ENCODE data around the gene SYNE2. TPM values are rescaled to one million over a fixed set of nuclear protein-coding genes. Genes with fewer than 3 reads are reported as not detected.
A peak's percentile ranks its signal among the peaks of the same experiment; 100 is the strongest.
"Not testable (repeated sequence)": the region's sequence is repeated elsewhere in the genome, so short reads cannot be mapped to it uniquely, and the experiment has no call there.

SYNE2 gene
- total RNA-seq, 1 donor from 2014 or later: 50.2 TPM

DNA sequence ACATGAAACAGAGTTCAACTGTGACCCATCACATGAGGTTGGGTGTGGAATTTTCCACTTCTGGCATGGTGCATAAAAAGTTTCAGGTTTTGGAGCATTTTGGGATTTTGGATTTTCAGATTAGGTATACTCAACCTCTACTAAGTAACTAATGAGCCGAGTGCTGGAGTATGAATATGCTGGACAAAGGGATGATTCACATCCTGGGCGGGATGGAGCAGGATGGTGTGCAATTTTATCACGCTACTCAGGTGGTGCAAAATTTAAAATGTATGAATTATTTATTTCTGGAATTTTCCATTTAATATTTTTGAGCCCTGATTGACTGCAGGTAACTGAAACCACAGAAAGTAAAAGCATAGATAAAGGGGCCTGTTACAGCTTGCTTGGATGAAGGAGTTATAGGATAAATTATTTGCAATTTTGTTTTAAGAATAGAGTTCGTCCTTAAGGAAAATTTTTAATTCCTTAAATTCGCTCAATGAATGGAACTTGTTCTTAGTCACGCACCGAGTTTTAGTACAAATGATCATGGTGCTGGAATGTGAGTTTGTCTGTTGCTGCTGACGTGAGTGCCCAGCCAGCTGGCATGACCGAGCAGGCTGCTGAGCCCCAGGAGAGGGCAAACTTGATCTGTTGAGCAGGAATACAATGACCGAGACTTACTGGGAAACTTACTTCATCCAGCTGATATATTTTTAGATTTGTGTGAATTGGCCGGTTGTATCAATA, 265.0 kb downstream of the SYNE2 start:
- peak; percentile 2 to 59 for DNase-seq (ENCODE audit: low read depth in 2 of 2)

GRCh38 chr14:64118403-64118742, 265.6 kb downstream of the SYNE2 start:
- not testable (repeated sequence) for DNase-seq (ENCODE audit: low read depth in 2 of 2)

DNA sequence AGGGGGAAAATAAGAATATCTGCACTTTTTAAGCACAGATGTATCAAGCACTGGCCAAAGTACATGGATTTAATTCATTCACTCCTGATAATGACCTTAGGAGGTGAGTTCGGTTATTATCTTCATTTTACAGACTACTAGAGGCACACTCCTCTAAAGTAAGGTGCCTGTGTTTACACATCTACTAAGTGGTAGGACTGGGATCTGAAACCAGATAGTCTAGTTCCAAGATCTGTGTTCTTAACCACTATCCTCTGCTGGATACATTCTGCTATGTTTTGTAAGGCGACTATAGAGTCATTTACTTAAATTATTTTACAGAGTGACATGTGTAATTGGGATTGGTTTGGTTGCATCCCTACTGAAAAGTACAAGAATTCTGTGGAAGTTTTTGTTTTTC, 266.1 kb downstream of the SYNE2 start:
- DNase-seq (ENCODE audit: low read depth in 2 of 2): no peak

GRCh38 chr14:64119500-64119899, 266.7 kb downstream of the SYNE2 start:
- no peak for DNase-seq (ENCODE audit: low read depth in 2 of 2)

DNA sequence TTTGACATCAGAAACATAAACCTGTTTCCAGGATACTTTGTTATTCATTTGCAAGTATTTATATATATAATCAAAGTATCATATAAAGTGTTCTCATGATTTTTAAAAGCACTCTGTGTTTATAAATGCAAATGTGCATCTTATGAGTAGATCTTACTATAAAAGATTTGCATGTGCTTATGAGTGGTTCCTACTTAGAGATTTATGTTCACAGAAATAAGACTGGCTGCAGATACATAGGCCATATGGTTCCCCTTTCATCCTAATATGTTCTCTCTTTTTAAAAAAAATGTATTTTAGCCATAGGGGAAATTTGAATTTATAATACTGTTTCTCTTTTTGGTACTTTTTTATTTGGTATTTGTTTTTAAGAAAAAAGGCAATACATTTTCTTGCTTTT, 267.2 kb downstream of the SYNE2 start:
- no peak for DNase-seq (ENCODE audit: low read depth in 2 of 2)

- no peak for DNase-seq (ENCODE audit: low read depth in 2 of 2)
These were observed 270.5 kb downstream of the SYNE2 start for GRCh38 chr14:64123241-64123822.

- DNase-seq (ENCODE audit: low read depth in 2 of 2): no peak
These were observed 272.5 kb downstream of the SYNE2 start for GRCh38 chr14:64125270-64125669.

- no peak for DNase-seq (ENCODE audit: low read depth in 2 of 2)
These were observed 273.7 kb downstream of the SYNE2 start for GRCh38 chr14:64126548-64126947.

- DNase-seq (ENCODE audit: low read depth in 2 of 2): peak; percentile 42 to 43
These were observed 285.0 kb downstream of the SYNE2 start for GRCh38 chr14:64137657-64138290.

GRCh38 chr14:64147126-64147790, 294.5 kb downstream of the SYNE2 start:
- peak in 1 of 2 donors; percentile 72 for DNase-seq (ENCODE audit: low read depth in 2 of 2)

GRCh38 chr14:64149921-64150320, 297.1 kb downstream of the SYNE2 start:
- DNase-seq (ENCODE audit: low read depth in 2 of 2): no peak

DNA sequence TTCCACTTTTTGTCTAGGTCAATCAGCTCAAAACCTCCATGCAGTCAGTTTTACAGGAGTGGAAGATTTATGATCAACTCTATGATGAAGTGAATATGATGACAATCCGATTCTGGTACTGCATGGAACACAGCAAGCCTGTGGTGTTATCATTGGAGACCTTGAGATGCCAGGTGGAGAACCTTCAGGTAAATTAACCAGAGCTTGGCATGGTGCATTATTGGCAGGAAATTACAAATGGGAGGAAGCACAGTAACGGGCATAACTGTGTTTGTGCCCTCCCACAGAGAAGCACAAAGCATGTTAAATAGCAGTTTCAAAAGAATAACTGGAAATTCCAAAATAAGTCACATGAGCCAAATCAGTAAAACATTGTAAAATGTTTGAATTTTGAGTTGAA, 305.8 kb downstream of the SYNE2 start:
- DNase-seq (ENCODE audit: low read depth in 2 of 2): peak in 1 of 2 donors; percentile 31

DNA sequence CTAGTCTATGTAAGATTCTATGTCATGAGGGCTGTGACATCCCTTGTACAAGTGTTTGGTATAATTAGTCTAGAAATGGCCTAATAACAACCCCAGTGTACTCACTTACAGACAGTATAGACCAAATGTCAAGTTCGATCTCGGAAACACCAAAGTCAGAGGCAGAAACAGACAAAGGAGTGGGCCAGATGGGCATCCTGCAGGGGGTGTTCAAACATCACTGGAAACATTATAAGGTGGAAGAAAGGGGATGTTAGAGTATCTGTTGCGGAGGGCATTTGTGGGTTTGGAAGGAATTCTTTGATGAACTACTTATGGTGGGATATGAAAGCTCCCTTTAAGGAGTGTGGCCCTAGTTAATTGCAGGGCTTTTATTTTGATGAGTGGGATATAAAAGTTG, 306.8 kb downstream of the SYNE2 start:
- no peak for DNase-seq (ENCODE audit: low read depth in 2 of 2)

- no peak for DNase-seq (ENCODE audit: low read depth in 2 of 2)
These were observed 317.4 kb downstream of the SYNE2 start for GRCh38 chr14:64170181-64170580.

- DNase-seq (ENCODE audit: low read depth in 2 of 2): no peak
These were observed 322.3 kb downstream of the SYNE2 start for GRCh38 chr14:64174922-64175782.

DNA sequence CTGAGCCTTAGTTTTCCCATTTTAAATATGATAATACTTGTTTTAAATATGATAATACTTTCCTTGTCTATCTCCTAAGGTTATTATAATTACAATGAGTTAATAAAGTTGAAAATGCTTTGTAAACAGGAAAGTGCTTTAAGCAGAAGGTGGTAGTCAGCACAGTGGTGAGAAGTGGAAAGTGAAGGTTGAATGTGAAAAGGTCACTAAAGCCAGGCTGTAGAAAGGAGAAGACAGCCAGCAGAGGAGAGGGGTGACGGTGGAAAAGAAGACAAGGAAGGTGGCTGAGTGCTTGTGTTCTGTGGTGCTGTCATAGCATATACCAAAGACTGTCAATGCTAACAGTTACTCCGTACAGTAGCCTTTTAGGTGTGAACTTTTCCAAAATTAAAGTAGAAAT, 323.5 kb downstream of the SYNE2 start:
- DNase-seq (ENCODE audit: low read depth in 2 of 2): no peak

- DNase-seq (ENCODE audit: low read depth in 2 of 2): no peak
These were observed 326.0 kb downstream of the SYNE2 start for GRCh38 chr14:64178814-64179213.

- not testable (repeated sequence) for DNase-seq (ENCODE audit: low read depth in 2 of 2)
These were observed 330.1 kb downstream of the SYNE2 start for GRCh38 chr14:64182908-64183307.

DNA sequence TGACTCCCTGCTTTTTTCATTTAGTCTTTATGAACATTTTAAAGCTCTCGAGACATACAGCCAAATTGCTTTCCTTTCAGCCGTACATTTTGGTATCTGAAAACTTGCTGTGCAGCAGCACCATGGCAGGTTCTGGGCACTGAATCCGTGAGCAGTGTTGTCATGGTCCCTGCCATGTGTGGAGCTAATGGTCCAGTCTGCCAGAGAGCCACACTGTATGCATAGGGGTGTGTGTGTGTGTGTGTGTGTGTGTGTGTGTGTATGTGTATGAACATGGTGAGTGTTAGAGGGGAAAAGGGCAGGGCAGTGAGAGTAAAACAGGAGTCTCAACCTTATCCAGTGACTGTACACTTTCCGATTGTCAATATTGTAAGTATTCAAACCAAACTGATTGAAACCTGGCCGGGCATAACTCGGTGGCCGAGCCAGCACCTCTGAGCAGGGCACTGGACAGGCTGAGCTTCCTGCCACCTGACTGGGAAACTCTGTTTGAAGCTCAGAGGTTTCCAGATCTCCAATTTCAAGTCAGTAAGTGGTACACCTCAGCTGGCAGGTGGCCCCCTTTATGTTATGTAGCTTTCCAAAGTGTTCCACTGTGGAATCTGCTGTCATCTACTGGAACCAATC, 331.4 kb downstream of the SYNE2 start:
- no peak for DNase-seq (ENCODE audit: low read depth in 2 of 2)

GRCh38 chr14:64185184-64185583, 332.4 kb downstream of the SYNE2 start:
- no peak for DNase-seq (ENCODE audit: low read depth in 2 of 2)
